NB4 (cell line): ENCODE measurements around the gene SCGN.
A peak's percentile ranks its signal among the peaks of the same experiment; 100 is the strongest.

Source experiments
- DNase-seq: peaks from one replicate; pipeline ENCODE4 v3.0.0; 2010; ENCODE audit warnings: low read depth
- H3K4me3 ChIP-seq: one replicate; pipeline ENCODE4 v1.5.1; 2011; ENCODE audit warnings: mild to moderate bottlenecking, low read depth, low read length, moderate library complexity
- CTCF ChIP-seq: IDR thresholded peaks from one replicate; pipeline ENCODE4 v1.5.1; 2012; ENCODE audit warnings: low read depth, low read length
- MAX ChIP-seq: IDR thresholded peaks from 2 replicates; pipeline ENCODE4 v1.6.1; 2011; ENCODE audit warnings: low read depth, low read length
- MYC ChIP-seq: IDR thresholded peaks from 2 replicates; pipeline ENCODE4 v1.6.1; 2011; ENCODE audit warnings: low read depth, low read length
- POLR2A ChIP-seq: IDR thresholded peaks from 2 replicates; pipeline ENCODE4 v1.6.1; 2011; ENCODE audit warnings: mild to moderate bottlenecking; ENCODE audit not compliant: insufficient read length; ENCODE audit errors: extremely low read depth

The SCGN gene

GRCh38 chr6:25681848-25682247, 29.8 kb downstream of the SCGN start:
- no peak for DNase-seq
- TF ChIP-seq CTCF (no peak), POLR2A (no peak)
- H3K4me3 ChIP-seq: no peak overlapping the region

GRCh38 chr6:25682324-25682723, 30.3 kb downstream of the SCGN start:
- TF ChIP-seq MYC: no peak
- peak; percentile 87 for TF ChIP-seq MAX
- peak; percentile 37 for DNase-seq
- no peak overlapping the region for H3K4me3 ChIP-seq

- no peak overlapping the region for H3K4me3 ChIP-seq
- no peak for DNase-seq
- TF ChIP-seq POLR2A: no peak
- no peak for TF ChIP-seq MAX
- no peak for TF ChIP-seq CTCF
- no peak for TF ChIP-seq MYC
These were observed 32.5 kb downstream of the SCGN start for GRCh38 chr6:25684565-25684964.

- no peak for DNase-seq
- H3K4me3 ChIP-seq: no peak overlapping the region
- TF ChIP-seq MYC (no peak), MAX (no peak), POLR2A (no peak), CTCF (no peak)
These were observed 33.2 kb downstream of the SCGN start for GRCh38 chr6:25685251-25685650.

- TF ChIP-seq MYC: no peak
- no peak for TF ChIP-seq CTCF
- TF ChIP-seq MAX: no peak
- TF ChIP-seq POLR2A: no peak
- no peak for DNase-seq
- no peak overlapping the region for H3K4me3 ChIP-seq
These were observed 33.9 kb downstream of the SCGN start for GRCh38 chr6:25685896-25686295.

- TF ChIP-seq MAX (no peak), CTCF (no peak), POLR2A (no peak), MYC (no peak)
- no peak for DNase-seq
- H3K4me3 ChIP-seq: no peak overlapping the region
These were observed 34.8 kb downstream of the SCGN start for GRCh38 chr6:25686856-25687255.
